Lower leg skin (tissue), 3 donors: ENCODE results near the gene MED25.

Experiments used
- POLR2A ChIP-seq, 2 donors: fragments of 450-650 bp; IDR thresholded peaks; one replicate each; pipeline ENCODE4 v1.6.1; 2016 to 2017; ENCODE audit warnings: antibody characterized with exemption in 2 of 2, mild to moderate bottlenecking in 1 of 2, moderate library complexity in 1 of 2
- TF ChIP-seq, protein P1 (sequence below), 3 donors: fragments of 450-650 bp; IDR thresholded peaks; one replicate each; pipeline ENCODE4 v1.5.1; 2016; ENCODE audit warnings: antibody characterized with exemption in 3 of 3, mild to moderate bottlenecking in 3 of 3, moderate library complexity in 2 of 3

DNA sequence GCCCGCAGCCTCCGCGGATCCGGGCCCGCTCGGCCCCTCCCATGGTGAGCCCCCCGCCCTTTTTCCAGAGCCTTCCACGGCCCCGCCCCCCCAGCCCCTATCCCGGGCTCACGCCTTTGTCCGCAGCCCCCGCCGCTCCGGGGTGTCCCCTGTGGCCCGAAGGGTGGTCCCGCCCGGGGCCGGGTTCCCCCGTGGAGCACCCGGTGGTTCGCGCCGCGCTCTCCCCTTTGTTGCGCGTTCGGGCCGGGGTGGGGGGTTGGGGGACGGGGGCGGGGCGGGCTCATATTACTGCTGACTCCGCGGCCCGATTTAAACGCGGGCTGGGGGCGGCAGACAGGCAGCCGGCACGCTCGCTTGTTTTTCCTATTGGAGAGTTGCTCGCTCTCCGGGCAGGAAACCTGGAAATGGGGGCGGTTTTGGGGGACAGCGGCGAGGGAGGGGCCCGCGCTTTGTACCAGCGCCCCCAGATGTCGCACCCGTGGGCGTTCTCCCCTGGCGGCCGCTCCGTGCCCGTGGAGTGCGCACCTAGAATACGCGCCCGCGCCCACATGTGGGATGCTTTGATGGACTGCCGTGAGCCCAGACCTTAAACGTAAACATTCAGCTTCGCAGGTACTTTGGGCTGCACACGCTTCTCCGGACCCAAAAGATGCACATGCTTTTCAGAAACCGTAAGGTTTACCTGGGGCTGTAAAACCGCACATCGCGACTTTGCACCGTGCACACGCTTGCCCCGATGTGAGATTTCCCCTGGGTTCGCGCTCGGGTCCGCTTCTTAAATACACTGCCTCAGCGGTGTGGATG lies 33.6 kb downstream of the MED25 start:
- TF ChIP-seq, protein P1, sequence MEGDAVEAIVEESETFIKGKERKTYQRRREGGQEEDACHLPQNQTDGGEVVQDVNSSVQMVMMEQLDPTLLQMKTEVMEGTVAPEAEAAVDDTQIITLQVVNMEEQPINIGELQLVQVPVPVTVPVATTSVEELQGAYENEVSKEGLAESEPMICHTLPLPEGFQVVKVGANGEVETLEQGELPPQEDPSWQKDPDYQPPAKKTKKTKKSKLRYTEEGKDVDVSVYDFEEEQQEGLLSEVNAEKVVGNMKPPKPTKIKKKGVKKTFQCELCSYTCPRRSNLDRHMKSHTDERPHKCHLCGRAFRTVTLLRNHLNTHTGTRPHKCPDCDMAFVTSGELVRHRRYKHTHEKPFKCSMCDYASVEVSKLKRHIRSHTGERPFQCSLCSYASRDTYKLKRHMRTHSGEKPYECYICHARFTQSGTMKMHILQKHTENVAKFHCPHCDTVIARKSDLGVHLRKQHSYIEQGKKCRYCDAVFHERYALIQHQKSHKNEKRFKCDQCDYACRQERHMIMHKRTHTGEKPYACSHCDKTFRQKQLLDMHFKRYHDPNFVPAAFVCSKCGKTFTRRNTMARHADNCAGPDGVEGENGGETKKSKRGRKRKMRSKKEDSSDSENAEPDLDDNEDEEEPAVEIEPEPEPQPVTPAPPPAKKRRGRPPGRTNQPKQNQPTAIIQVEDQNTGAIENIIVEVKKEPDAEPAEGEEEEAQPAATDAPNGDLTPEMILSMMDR (IDR thresholded peaks at IDR 0.05): no peak
- TF ChIP-seq POLR2A (IDR thresholded peaks at IDR 0.05): no peak
